Neural cell (in vitro differentiated cells): ENCODE results near the gene NR1H2.

ENCODE experiments used
- CTCF ChIP-seq: fragments of 450-650 bp; IDR thresholded peaks from 2 replicates; pipeline ENCODE4 v1.5.1; 2014; ENCODE audit warnings: antibody characterized with exemption, mild to moderate bottlenecking, moderate library complexity; ENCODE audit not compliant: poor library complexity, severe bottlenecking
- EP300 ChIP-seq: fragments of 450-650 bp; conservative IDR thresholded peaks from 2 replicates; pipeline ENCODE4 v1.6.1; 2014; ENCODE audit warnings: antibody characterized with exemption, mild to moderate bottlenecking, moderate library complexity; ENCODE audit not compliant: poor library complexity, severe bottlenecking
- EZH2 ChIP-seq: fragments of 200-600, 300-800 bp; shearing (Covaris generic), sonication (generic); IDR thresholded peaks from 2 replicates; pipeline ENCODE4 v1.6.1; 2014; ENCODE audit warnings: antibody characterized with exemption, low read length, borderline replicate concordance, mild to moderate bottlenecking; ENCODE audit not compliant: insufficient read depth, poor library complexity, severe bottlenecking
- MXI1 ChIP-seq: fragments of 450-650 bp; conservative IDR thresholded peaks from 2 replicates; pipeline ENCODE4 v1.6.1; 2014; ENCODE audit warnings: antibody characterized with exemption, mild to moderate bottlenecking; ENCODE audit not compliant: poor library complexity, severe bottlenecking
- RAD21 ChIP-seq: fragments of 450-650 bp; conservative IDR thresholded peaks from 2 replicates; pipeline ENCODE4 v1.6.1; 2014; ENCODE audit warnings: antibody characterized with exemption, mild to moderate bottlenecking, moderate library complexity
- REST ChIP-seq: IDR thresholded peaks from 2 replicates; pipeline ENCODE4 v1.6.1; 2012; ENCODE audit warnings: borderline replicate concordance
- SMC3 ChIP-seq: fragments of 450-650 bp; conservative IDR thresholded peaks from 2 replicates; pipeline ENCODE4 v1.6.1; 2014; ENCODE audit warnings: antibody characterized with exemption, mild to moderate bottlenecking, moderate library complexity; ENCODE audit not compliant: poor library complexity
- TAF1 ChIP-seq: IDR thresholded peaks from 2 replicates; pipeline ENCODE4 v1.6.1; 2012; ENCODE audit warnings: low read depth

- no peak for TF ChIP-seq CTCF
- no peak for TF ChIP-seq EZH2
- no peak for TF ChIP-seq MXI1
- no peak for TF ChIP-seq SMC3
- no peak for TF ChIP-seq EP300
- TF ChIP-seq RAD21 = no peak
- TF ChIP-seq TAF1 = no peak
- TF ChIP-seq REST = no peak
These were observed 19.5 kb upstream of the NR1H2 start for GRCh38 chr19:50356691-50357177.
